IPS DF 6.9 (cell line): ENCODE data around the gene GLT8D2.
A peak's percentile ranks its signal among the peaks of the same experiment; 100 is the strongest.

Experiments used
- DNase-seq: peaks from one replicate; pipeline ENCODE4 v3.0.0-alpha.2; 2013; ENCODE audit warnings: low read depth, low spot score
- H3K27ac ChIP-seq: one replicate; pipeline ENCODE4 v1.5.1; 2013; ENCODE audit warnings: low read length, control low read depth
- H3K27me3 ChIP-seq: 2 replicates; pipeline ENCODE4 v1.6.1; 2013; ENCODE audit warnings: mild to moderate bottlenecking, low read length; ENCODE audit not compliant: control insufficient read depth, insufficient read depth
- H3K36me3 ChIP-seq: 2 replicates; pipeline ENCODE4 v1.6.1; 2013; ENCODE audit warnings: low read length; ENCODE audit not compliant: control insufficient read depth, insufficient read depth
- H3K4me1 ChIP-seq: 2 replicates; pipeline ENCODE4 v1.6.1; 2013; ENCODE audit warnings: low read length; ENCODE audit not compliant: control insufficient read depth, insufficient read depth
- H3K4me3 ChIP-seq: 2 replicates; pipeline ENCODE4 v1.5.1; 2013; ENCODE audit warnings: mild to moderate bottlenecking, low read length
- H3K9me3 ChIP-seq: 2 replicates; pipeline ENCODE4 v1.6.1; 2013; ENCODE audit warnings: low read length, inconsistent platforms; ENCODE audit not compliant: control insufficient read depth, insufficient read depth
- WGBS: extraction: QIAGEN DNeasy Blood & Tissue Kit; methylation state at CpG from one replicate; pipeline ENCODE4 v1.1.7; 2013; ENCODE audit warnings: mixed read lengths, missing lambda C conversion rate; ENCODE audit not compliant: insufficient read length, insufficient coverage; 5-methylcytosine and 5-hydroxymethylcytosine counted together

Gene GLT8D2

DNA sequence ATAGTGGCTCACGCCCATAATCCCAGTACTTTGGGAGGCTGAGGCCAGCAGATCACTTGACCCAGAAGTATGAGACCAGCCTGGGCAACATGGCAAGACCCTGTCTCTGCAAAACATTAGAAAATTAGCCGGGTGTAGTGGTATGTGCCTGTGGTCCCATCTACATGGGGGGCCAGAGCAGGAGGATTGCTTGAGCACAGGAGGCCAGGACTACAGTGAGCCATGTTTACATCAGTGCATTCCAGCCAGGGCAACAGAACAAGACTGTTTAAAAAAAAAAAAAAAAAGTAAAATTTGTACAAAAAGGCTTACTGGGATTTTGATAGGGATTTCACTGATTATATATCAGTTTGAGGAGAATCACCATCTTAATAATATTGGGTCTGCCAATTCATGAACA, 22.1 kb upstream of the GLT8D2 start:
- no peaks in the 10 kb centered on the region for H3K27me3 ChIP-seq
- no peaks in the 10 kb centered on the region for H3K4me1 ChIP-seq
- WGBS: no CpG with 5 or more reads among the region's 2 CpGs
- DNase-seq: no peak
- H3K27ac ChIP-seq: no peak overlapping the region
- H3K9me3 ChIP-seq: no peaks in the 10 kb centered on the region
- H3K4me3 ChIP-seq: no peak overlapping the region
- no peaks in the 10 kb centered on the region for H3K36me3 ChIP-seq

DNA sequence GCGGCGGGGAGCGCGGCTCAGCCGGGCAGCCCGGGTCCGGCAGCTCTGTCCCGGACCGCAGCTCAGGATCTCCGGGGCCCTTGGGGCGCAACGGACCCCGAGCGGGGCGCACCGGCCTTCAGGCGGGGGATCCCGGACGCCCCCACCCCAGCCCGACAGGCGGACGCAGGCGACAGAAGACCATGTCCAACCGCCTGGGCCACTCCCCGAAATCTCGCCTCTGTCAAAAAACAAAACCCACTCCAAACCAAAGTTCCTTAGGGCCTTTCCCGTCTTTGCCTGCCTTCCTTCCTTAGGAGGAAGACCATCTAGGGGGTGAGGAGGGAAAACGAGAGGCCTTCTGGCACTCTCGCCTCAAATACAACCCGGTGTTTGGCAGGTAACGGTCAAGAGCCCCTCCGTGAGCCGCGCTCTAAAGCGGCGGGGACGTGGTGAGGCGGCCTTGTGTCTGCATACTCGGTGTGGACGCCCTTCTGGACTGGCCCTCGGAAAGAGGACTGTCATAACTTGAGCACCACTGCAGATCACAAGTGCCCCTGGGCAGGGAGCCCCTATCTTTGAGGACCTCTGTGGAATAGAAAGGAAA, 14.9 kb upstream of the GLT8D2 start:
- DNase-seq: no peak
- WGBS: no CpG with 5 or more reads among the region's 41 CpGs
- Histone ChIP-seq H3K4me1 (no peaks in the 10 kb centered on the region), H3K27ac (no peak overlapping the region), H3K4me3 (peak overlapping the region; percentile 97; the same call in 1 of the 2 replicates), H3K36me3 (no peaks in the 10 kb centered on the region), H3K9me3 (no peaks in the 10 kb centered on the region), H3K27me3 (no peaks in the 10 kb centered on the region)

- peak; percentile 50 for DNase-seq
- Histone ChIP-seq H3K27ac (no peak within 1 kb of the TSS), H3K4me3 (peak within 1 kb of the TSS; percentile 97), H3K36me3 (no peaks in the 10 kb centered on the region), H3K27me3 (no peaks in the 10 kb centered on the region), H3K4me1 (no peaks in the 10 kb centered on the region), H3K9me3 (no peaks in the 10 kb centered on the region)
- WGBS: no CpG with 5 or more reads among the region's 74 CpGs
Measured at GRCh38 chr12:104064031-104064841, 14.2 kb upstream of the GLT8D2 start, which contains the start of gene HCFC2. Gene HCFC2 (plus strand): TSS chr12:104064531. CDS start chr12:104064561, 30 bp downstream.

GRCh38 chr12:104063712-104064030, 13.7 kb upstream of the GLT8D2 start:
- WGBS: no CpG with 5 or more reads among the region's 7 CpGs

DNA sequence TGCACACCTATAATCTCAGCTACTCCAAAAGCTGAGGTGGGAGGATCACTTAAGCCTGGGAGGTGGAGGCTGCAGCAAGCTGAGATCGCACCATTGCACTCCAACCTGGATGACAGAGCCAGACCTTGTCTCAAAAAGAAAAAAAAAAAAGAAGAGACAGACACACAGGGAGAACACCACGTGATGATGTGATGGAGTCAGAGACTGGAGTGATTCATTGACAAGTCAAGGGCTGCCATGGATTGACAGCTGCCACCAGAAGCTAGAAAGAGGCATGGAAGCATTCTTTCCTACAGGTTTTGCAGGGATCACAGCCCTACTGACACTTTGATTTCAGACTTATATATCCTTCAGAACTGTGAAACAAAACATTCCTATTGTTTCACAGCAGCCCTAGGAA, 10.8 kb upstream of the GLT8D2 start:
- DNase-seq: no peak
- H3K27me3 ChIP-seq: no peaks in the 10 kb centered on the region
- H3K4me3 ChIP-seq: no peak overlapping the region
- no peaks in the 10 kb centered on the region for H3K36me3 ChIP-seq
- H3K27ac ChIP-seq: no peak overlapping the region
- H3K9me3 ChIP-seq: no peaks in the 10 kb centered on the region
- no CpG with 5 or more reads among the region's 2 CpGs for WGBS
- no peaks in the 10 kb centered on the region for H3K4me1 ChIP-seq

More at GRCh38 chr12:104063712-104064030, 13.7 kb upstream of the GLT8D2 start:
- H3K27me3 ChIP-seq: no peaks in the 10 kb centered on the region
- no peaks in the 10 kb centered on the region for H3K36me3 ChIP-seq
- H3K4me1 ChIP-seq: no peaks in the 10 kb centered on the region
- H3K27ac ChIP-seq: no peak overlapping the region
- peak overlapping the region; percentile 97 for H3K4me3 ChIP-seq
- H3K9me3 ChIP-seq: no peaks in the 10 kb centered on the region
- no peak for DNase-seq

- Histone ChIP-seq H3K27me3 (no peaks in the 10 kb centered on the region), H3K36me3 (no peaks in the 10 kb centered on the region), H3K27ac (no peak overlapping the region), H3K4me1 (no peaks in the 10 kb centered on the region; the same call in 1 of the 2 replicates), H3K9me3 (no peaks in the 10 kb centered on the region), H3K4me3 (no peak overlapping the region)
- WGBS: no CpG with 5 or more reads among the region's 2 CpGs
- DNase-seq: no peak
Measured at GRCh38 chr12:104059963-104060362, 10.0 kb upstream of the GLT8D2 start.

- Histone ChIP-seq H3K4me3 (no peak overlapping the region), H3K36me3 (no peaks in the 10 kb centered on the region), H3K9me3 (no peaks in the 10 kb centered on the region), H3K27me3 (no peaks in the 10 kb centered on the region), H3K27ac (no peak overlapping the region), H3K4me1 (no peaks in the 10 kb centered on the region; the same call in 1 of the 2 replicates)
- no peak for DNase-seq
- no CpG with 5 or more reads among the region's 4 CpGs for WGBS
Measured at GRCh38 chr12:104058802-104059201, 8.8 kb upstream of the GLT8D2 start.

- H3K27ac ChIP-seq: no peak overlapping the region
- H3K4me3 ChIP-seq: no peak overlapping the region
- H3K27me3 ChIP-seq: no peaks in the 10 kb centered on the region
- no peaks in the 10 kb centered on the region for H3K9me3 ChIP-seq
- no peak for DNase-seq
- no peaks in the 10 kb centered on the region; the same call in 1 of the 2 replicates for H3K4me1 ChIP-seq
- WGBS: no CpG with 5 or more reads among the region's 1 CpG
- no peaks in the 10 kb centered on the region for H3K36me3 ChIP-seq
Measured at GRCh38 chr12:104057771-104058197, 7.8 kb upstream of the GLT8D2 start.

DNA sequence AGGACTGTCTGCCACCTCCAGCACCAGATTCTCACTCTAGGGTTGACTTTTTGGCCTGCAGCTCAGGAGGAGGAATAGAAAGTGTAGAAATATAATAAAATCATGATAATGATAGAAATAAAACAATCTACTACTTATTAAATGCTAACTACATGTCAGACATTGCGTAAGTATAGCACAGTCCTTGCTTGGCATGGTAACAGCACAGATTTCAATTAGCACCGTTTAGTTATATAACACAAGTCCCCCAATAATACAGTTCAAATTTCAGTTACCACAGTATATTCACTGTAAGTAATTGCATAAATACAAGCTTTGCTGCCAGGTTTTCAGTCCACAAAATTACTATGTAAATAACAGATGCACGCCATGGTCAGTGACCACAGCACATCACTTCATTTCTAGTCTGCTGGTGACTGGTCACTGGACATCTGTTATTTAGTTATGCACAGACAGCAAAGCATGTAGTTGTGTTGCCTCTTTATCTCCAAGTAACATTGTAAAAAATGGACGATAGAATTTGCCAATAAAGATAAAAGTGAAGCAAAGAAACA, 6.5 kb upstream of the GLT8D2 start:
- Histone ChIP-seq H3K9me3 (no peaks in the 10 kb centered on the region), H3K27ac (no peak overlapping the region)
- WGBS: no CpG with 5 or more reads among the region's 4 CpGs

DNA sequence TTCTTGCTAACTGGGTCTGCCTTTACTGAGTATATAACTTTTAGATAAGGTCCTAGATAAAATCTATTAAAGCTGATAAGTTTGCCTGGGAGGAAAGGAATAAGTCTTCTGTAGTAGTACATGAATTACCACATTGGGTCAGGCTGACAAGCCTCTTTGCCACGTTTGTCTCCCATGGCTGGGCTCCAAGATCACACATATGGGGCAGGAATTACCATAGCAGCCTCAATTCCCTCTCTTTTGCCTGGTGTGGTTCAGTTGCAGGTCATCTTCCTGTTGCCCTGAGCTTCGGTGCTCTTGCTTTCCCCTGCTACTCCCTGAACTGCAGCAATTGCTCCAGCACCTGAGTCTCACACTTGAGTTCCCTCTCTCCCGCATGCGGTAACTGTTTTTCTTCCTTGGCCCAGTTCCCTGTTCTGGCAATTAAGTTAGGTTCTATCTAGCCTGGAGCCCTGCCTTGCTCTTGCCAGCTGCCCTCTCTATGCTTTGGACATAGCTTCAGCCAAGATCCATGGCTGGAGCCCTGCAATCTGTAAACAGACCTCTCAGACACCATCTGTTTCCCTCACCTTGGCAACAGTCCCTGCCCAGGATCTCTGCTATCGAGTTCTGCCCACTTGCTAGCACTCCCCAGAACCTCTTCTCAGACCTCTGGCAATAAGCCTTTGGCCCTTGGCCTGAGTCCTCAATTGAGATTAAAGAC, 5.8 kb upstream of the GLT8D2 start:
- no peak for DNase-seq
- WGBS: no CpG with 5 or more reads among the region's 5 CpGs
- H3K36me3 ChIP-seq: no peaks in the 10 kb centered on the region
- no peaks in the 10 kb centered on the region; the same call in 1 of the 2 replicates for H3K4me1 ChIP-seq
- no peak overlapping the region for H3K27ac ChIP-seq
- H3K27me3 ChIP-seq: no peaks in the 10 kb centered on the region
- H3K9me3 ChIP-seq: no peaks in the 10 kb centered on the region
- no peak overlapping the region for H3K4me3 ChIP-seq

More for the DNA sequence above, 6.5 kb upstream of the GLT8D2 start:
- Histone ChIP-seq H3K27me3 (no peaks in the 10 kb centered on the region), H3K4me3 (no peak overlapping the region), H3K36me3 (no peaks in the 10 kb centered on the region), H3K4me1 (no peaks in the 10 kb centered on the region; the same call in 1 of the 2 replicates)
- DNase-seq: no peak
